ENCODE data around the gene RBM39.
"Not testable (repeated sequence)": the region's sequence is repeated elsewhere in the genome, so short reads cannot be mapped to it uniquely, and the experiment has no call there.

RBM39 gene

GRCh38 chr20:35741892-35742740 lies at the start of gene RBM39:
RBM39 (minus strand) TSS chr20:35742260; CDS start chr20:35740874, 1,386 bp downstream.
- peak; percentile 100 for DNase-seq (ENCODE audit: low spot score)

DNA sequence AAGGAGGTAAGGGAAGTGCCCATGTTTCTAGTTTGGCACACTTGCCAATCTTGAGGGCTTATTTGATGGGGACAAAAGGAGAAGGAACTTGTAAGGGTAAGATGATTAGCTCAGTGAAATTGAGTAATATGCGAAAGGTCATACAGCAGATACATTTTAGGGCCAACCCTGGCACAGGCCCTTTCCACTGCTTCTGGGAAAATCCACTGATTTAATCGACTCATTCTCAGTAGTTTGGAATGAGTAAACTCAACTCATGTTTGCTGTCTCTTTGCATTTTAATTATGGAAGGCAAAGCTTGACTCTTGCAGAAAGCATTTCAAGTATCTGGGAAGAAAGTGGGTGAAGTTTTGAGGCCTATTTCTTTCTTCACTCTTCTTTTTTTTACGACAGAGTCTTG lies 49.8 kb upstream of the RBM39 start:
- DNase-seq (ENCODE audit: low spot score) = peak; percentile 36

GRCh38 chr20:35791097-35791496 lies 49.0 kb upstream of the RBM39 start:
- no peak for DNase-seq (ENCODE audit: low spot score)

DNA sequence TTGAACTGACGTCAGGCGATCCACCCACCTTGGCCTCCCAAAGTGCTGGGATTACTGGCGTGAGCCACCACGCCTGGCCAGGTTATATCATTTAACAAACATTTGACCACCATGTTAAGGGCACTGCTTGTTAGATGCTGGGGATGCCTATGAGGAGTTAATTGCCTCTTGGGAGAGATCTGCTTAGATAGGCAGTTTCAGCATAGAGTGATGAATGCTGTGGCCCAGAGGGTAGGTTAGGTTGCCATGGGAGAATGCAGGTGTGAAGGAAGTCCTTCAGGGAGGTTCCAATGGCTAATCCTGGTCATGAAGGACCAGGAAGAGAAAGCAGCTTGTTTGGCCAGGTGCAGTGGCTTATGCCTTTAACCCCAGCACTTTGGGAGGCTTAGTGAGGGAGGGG lies 46.7 kb upstream of the RBM39 start:
- no peak for DNase-seq (ENCODE audit: low spot score)

DNA sequence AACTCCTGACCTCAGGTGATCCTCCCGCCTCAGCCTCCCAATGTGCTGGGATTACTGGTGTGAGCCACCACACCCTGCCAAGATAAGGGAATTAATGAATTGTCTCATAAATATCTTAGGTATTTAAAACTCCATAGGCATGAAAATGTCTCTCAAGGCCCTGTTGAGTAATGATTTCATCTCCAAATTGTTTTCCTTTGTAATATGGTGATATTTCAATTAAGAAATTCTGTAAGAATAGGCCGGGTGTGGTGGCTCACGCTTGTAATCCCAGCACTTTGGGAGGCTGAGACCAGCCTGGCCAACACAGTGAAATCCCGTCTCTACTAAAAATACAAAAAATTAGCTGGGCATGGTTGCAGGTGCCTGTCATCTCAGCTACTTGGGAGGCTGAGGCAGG lies 43.5 kb upstream of the RBM39 start:
- not testable (repeated sequence) for DNase-seq (ENCODE audit: low spot score)

DNA sequence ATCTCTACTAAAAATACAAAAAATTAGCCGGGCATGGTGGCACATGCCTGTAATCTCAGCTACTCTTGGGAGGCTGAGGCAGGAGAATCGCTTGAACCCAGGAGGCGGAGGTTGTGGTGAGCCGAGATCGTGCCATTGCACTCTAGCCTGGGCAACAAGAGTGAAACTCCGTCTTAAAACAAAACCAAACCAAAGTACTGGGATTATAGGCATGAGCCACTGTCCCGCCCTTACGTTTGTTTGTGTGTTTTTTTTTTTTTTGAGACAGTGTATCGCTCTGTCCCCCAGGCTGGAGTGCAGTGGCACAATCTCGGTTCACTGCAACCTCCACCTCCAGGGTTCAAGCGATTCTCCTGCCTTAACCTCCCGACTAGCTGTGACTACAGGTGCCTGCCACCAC lies 41.8 kb upstream of the RBM39 start:
- DNase-seq (ENCODE audit: low spot score) = not testable (repeated sequence)

DNA sequence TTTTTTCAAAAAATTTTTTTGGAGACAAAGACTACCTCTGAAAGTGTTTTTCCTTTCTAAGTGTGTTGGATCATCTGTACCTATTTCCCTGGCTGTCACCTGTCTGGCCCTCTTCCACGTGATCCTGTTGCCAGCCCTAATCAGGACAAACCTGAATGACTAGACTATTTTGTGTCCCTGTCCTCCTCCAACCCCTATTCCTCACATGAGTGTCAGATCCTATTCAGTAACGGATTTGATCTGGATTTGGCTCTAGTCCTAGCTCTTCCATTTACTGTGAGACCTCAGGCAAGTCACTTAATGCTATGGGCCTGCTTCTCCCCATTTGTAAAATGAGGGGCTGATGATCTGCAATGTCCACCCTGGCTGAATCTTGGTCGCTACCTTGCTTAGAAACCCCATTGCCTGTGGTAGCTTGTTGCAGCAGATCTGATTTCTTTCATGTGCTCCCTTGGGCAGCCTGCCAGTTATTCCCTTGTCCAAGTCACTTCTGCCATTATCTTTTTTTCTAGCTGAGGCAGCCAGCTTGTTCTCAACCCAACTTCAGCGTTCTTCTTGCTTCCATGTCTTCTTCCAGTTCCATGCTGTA lies 34.5 kb upstream of the RBM39 start:
- no peak for DNase-seq (ENCODE audit: low spot score)

GRCh38 chr20:35774391-35774790 lies 32.3 kb upstream of the RBM39 start:
- no peak for DNase-seq (ENCODE audit: low spot score)

DNA sequence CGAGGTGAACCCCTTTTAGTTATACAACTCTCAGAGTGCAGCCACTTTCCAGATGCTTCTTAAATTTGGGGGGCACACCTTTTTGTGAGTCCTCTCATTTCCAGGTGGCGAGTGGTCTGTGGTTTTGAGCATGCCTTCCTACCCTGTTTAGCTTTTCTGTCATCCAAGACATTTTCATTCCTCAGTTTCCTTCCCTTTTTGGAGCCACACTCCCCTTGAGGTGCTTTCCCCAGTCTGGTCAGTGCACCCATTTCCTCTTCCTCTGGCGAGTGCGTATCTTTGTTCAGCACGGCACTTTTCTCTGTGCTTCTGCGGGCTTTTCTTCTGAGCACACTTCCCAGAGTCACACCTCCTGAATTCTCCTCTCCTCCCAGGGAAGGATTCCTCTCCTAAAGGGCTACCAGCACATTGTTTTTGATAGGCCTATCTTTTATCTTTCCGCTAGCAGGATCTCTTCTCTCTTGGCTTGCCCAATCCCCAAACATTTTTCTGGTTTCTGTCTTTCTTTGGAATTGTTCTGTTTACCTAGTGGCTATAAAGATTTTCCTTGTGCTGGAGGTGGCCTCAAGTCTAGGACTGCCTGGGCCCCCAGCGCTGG lies 31.2 kb upstream of the RBM39 start:
- DNase-seq (ENCODE audit: low spot score) = peak; percentile 62

DNA sequence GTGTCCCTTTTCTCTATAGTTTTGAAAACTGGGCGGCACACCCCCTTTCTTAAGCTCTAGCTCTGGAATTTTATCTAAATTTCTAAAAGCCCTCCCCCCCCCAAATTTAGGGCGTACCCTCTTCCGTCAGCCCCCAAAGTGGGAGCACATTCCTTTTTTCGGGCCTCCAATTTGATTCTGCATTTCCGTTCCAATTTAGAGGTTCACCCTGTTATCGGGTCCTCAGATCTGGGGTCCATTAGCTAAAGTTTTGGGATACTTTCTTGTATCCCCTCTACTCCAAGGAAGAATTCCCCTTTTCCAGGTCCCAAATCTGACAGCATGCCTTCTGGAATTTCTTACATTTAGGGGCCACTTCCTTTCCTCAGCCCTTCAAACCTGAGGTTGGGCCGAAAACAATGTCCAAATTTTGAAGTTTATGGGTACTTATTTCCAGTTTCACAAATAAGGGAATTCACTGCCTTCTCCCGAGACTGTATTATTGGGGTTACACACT lies 30.6 kb upstream of the RBM39 start:
- peak; percentile 32 for DNase-seq (ENCODE audit: low spot score)

DNA sequence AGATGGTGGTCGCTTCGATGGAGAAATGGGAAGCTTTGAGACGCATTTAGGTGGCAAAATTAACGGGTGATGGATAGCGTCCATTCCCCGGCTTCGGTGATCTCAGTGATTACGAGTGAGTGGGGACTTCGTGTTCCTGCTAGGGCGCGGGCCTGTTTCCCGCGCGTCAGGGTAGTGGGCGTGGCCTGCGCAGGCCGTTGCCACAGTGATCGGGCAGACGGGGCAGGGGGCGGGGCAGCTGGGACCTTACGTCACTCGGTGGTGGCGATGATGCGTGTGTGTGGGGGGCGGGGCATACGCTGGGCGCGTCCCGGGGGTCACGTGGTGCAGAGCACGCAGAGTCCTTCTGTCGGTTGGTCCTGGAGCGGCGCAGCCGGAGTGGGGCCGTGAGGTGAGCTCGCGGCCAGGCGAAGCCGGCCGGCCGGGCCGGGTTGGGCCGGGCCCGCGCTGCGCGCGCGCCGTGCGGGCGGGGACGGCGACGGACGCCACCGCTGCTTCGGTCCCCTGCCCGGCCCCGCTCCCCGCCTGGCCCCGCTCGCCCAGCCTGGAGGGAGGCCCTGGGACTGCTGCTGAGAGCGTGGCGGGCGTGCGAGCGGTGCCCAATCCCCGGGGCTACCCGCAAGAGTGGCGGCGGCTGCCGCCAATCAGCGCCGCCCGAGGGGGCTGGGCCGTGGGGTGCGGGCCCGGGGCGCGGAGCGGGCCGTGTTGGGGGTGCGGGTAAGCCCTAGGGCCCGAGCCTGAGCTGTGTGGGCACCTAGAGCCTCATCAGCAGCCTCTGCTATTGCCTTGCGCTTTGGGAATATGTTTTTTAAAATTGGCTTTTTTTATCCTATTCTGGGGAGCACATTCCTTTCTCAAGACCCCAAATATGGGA lies 29.9 kb upstream of the RBM39 start, which contains the start of gene PHF20:
PHF20 (plus strand) TSS at position 327 of the 874 bp plus-strand sequence. CDS start 29,508 bp downstream, outside the sequence.
- peak; percentile 98 for DNase-seq (ENCODE audit: low spot score)

DNA sequence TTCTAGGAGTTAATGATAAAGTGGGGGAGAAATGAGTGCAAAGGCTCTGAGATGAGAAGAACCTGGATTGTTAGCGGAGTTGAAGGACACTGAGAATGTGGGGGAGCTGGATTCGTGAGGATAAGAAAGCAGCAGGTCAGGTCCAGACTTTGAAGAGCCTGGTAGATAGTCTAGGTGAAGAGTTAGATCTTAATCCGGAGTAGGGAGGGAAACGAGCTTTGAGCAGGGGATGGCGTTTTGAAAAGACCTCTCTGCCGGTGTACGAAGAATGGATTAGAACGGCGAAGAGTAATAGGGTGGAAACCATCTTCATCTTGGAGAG lies 29.3 kb upstream of the RBM39 start:
- DNase-seq (ENCODE audit: low spot score) = no peak

- DNase-seq (ENCODE audit: low spot score) = peak; percentile 99
Observed at GRCh38 chr20:35768731-35769664, 26.9 kb upstream of the RBM39 start.

DNA sequence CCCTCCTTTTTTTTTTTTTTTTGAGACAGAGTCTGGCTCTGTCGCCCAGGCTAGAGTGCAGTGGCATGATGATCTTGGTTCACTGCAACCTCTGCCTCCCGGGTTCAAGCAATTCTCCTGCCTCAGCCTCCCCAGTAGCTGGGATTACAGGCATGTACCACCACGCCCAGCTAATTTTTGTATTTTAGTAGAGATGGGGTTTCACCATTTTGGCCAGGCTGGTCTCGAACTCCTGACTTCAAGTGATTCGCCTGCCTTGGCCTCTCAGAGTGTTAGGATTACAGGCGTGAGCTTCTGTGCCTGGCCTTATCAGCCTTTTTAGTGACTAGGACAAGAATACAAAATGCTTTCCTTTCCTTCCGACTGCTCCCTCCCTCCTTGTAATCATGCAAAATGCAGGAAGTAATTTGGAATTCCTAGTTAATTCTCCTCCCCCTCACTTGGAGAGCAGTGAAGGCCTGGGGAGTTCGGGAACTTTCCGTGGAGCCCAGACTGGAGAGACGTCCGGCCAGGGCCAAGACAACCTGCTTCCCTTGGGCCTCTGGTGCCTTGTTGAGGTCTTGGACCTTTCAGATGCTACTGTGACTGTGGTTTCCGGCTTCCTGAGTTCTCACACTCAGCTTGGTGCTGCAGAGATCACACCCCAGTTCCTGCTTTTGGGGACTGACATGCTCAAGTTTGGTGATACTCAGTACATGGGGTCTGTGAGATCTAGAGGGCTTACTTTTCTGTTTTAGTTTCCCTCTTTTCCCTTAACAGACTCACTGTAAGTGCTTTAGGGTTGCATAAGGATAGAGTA lies 25.8 kb upstream of the RBM39 start:
- DNase-seq (ENCODE audit: low spot score) = no peak

- DNase-seq (ENCODE audit: low spot score) = no peak
Observed at GRCh38 chr20:35766843-35767242, 24.8 kb upstream of the RBM39 start.

- not testable (repeated sequence) for DNase-seq (ENCODE audit: low spot score)
Observed at GRCh38 chr20:35764936-35765335, 22.9 kb upstream of the RBM39 start.

- no peak for DNase-seq (ENCODE audit: low spot score)
Observed at GRCh38 chr20:35762461-35762860, 20.4 kb upstream of the RBM39 start.

GRCh38 chr20:35761548-35761947 lies 19.5 kb upstream of the RBM39 start:
- DNase-seq (ENCODE audit: low spot score) = not testable (repeated sequence)

DNA sequence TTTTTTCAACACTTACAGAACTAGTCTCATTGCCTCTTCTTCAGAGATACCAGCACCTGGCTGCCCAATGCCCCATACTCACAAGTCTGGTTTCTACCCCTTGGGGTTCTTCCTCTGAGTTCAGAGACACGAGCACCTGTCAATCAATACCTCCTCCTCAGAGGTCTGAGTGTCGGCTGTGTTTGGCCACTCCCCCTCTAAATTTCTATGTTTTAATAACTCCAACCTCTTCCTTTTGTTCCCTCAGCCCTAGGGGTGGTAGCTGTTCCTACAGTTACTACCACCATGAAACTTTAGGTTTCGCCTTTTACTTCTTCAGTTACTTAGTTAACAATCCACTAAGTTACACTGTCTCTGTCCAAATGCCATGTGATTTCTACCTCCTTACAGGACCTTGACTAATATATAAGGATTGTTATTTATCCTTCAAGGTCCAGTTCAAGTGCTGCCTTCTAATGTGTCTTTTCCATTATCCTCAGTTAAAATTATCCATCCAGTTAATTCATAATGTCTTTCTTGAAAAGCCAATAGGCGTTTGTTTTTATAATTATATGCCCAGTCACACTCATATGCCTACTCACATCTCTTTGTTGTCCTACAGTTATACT lies 15.1 kb upstream of the RBM39 start:
- DNase-seq (ENCODE audit: low spot score) = no peak

DNA sequence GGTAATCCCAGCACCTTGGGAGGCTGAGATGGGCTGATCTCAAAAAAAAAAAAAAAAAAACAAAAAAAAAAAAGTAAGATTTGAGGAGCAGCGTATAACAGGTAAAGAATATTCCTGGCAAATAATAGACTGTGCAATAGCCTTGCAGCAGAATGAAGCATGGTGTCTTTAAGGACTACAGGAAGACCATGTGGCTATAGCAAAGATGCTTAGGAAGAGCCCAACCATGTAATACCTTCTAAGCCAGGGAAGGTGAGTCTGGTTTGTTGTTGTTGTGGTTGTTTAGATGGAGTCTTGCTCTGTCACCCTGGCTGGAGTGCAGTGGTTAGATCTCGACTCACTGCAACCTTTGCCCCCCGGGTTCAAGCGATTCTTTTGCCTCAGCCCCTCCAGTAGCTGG lies 14.3 kb upstream of the RBM39 start:
- no peak for DNase-seq (ENCODE audit: low spot score)

Measured in RKO (cell line).